HG02938 (cell line): Measurements from ENCODE around the gene C6orf136.

ENCODE experiments used
- ATAC-seq: cut with Tn5 transposase; IDR thresholded peaks from one replicate; pipeline ENCODE4 v1.9.1; 2021; ENCODE audit warnings: mild to moderate bottlenecking, moderate library complexity; ENCODE audit not compliant: unreplicated experiment

The C6orf136 gene

DNA sequence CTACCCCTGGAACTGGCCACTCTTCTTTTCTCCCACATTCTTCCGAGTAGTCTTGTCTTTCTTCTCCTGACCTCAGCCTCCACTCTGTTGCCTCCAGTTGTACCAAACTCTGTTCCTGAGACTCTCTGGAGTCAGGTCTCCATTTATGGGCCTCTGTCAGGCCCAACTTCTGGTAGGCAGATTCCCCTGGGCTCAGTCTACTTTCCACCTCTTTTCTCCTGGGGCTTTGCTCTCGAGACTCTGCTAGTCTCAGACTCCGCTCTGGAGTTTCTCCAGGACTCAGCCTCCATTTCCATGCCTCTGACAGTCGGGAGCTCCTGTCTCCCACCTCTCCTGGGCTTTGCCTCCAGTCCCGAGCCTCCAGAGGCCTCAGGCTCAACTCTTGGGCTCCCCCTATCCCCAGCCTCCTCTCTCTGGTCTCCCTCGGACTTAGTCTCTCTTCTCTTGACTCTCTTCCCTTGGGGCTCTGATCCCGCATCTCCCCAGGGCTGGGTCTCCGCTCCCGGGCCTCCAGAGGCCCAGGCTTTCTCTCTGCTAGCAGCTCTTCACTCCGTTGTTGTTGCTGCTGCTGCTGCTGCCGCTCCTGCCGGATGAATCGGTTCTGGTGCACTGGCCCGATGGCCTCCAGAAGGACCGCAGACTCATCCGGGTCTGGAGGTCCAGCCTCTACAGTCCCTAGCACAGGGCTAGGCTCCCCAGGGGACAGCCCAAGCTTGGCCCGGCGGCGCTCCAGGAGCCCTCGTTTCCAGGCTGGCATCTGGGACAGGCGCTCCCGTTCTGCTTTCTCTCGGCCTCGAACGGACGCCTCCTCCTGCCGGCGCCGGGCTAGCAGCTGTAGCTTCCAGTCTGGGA lies 38.5 kb downstream of the C6orf136 start:
- no peak for ATAC-seq

DNA sequence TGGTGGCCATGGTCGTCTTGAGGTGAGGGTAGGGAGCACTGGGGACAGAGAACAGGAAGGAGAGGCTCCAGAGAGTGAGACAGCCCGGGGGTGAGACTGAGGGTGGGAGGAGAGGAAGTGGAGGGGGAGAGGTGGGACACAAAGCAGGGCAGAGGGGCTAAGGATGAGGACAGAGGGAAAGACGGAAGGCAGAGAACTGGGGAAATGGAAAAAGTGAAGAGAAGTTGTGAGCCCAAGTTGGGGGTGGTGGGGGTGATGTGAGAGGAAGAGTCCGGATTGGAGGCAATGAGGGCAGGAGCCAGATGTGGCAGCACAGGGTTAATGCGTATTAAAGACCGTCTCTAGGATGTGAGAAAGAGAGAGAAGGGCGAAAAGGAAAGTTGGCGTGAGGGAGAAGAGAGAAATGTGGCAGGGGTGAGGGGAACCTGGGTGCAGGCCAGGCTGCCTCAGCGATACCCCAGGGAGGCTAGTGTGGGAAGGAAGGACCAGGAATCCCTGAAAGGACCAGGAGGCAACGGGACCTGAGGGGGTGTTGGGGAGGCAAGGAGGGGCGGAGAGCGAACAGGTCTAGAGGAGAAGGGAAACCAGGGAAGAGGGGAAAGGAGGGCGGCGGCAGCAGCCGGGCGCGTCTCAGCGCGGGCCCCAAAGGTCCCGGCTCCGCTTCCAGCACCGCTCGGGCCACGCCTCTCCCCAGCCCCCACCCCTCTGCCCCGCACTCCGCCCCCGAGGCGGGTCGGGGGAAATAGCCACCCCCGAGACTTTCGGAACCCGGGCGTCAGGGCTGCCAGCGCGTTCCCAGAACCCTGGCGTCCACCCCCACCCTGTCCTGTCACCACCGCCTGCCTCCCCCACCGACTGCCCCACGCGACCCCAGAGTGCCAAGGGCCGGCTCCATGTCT lies 39.3 kb downstream of the C6orf136 start, which contains the start of gene PPP1R18:
PPP1R18 (minus strand) TSS at position 637 of the 899 bp plus-strand sequence; CDS start at position 10, 627 bp downstream.
- ATAC-seq: no peak

DNA sequence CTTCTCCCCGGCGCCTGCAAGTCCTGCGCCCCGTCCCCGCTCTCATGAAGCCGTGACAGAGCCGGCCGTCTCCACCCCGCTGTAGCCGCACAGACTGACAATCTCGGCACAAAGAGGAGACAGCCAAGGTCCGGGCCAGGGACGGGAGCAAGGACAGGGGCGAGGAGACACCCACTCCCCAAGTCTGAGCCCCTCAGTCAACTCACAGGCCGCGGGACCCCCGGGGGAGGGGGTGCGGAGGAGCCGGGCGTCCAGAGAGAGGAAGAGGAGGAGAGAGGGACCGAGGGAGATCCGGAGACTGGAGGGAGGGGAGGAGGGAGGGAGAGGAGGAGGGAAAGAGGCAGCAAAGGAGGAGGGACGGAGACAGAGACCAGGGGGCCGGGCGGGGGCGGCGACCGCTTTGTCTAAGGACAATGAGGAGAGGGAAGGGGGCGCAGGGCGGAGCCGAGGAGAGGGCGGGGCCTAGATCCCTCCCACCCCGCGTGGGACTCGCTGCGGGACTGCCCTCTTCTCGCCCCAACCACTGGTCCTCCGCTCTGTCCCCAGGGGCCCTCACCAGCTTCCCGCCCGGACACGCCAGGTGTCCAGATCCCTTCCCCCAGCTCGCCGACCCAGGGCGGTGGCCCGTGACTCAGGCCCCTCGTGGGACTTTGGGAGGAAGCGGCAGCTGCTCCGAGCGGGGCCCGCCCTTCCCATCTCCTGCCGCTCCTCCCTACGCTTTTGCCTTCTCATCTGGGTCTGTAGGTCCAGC lies 40.1 kb downstream of the C6orf136 start:
- peak; percentile 41 for ATAC-seq

- ATAC-seq: no peak
Observed at GRCh38 chr6:30687659-30688431, 40.9 kb downstream of the C6orf136 start.

DNA sequence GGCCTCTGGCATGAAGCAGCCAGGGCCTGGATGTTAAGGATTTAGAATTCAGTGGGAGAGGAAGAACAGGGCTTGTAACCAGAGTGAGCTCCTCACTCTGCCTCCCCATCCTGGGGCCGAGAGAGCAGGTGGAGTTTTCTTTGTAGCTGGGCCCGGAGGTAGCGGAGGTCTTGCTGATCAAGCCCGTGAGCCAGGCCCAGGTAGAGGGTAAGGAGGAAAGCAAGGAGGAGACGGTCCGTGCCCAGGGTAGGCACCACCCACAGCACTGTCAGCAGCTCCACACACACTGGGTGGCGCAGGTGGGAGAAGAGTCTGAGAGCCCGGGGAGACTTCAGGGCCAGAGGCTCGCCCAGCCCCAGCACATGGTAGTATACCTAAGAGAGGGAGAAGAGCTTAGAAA lies 41.6 kb downstream of the C6orf136 start:
- ATAC-seq: no peak

DNA sequence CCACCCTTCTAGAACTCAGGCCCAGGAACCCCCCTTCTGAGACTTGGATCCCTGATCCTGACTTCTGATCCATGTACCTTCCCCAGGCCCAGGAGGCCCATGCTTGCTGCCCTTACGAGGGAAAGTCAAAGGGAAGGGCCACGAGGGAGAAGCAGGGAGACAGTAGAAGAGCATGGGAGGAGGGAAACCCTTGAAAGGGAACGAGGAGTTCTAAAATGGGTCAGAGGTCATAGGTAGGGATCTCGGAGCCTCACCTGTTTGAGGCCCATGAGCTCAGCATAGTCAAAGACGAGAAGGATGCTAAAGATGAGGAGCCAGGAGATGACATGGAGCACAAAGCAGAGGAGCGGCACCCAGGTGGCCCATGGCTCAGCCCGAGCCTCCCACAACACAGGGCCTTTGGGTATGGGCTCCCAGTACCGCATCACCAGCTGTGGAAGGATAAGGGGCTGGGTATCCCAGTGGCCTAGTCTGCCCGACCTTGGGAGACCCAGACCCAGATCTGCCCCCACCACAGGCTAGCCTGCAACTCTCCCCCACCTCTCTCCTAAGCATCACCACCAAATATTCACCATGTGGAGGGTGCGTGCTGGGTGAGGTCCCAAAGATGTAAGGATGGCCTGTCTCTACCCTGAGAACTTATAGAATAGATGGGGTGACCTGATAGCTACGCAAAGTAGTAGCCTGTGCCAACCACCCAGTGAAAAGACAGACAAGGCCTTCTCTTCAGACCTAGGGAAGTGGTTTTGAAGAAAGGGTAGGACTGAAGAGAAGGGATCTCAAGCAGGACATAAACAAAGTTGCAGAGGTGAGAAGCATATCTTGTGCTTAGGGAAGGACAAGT lies 42.3 kb downstream of the C6orf136 start:
- no peak for ATAC-seq

- no peak for ATAC-seq
Observed at GRCh38 chr6:30689985-30690384, 43.1 kb downstream of the C6orf136 start.

DNA sequence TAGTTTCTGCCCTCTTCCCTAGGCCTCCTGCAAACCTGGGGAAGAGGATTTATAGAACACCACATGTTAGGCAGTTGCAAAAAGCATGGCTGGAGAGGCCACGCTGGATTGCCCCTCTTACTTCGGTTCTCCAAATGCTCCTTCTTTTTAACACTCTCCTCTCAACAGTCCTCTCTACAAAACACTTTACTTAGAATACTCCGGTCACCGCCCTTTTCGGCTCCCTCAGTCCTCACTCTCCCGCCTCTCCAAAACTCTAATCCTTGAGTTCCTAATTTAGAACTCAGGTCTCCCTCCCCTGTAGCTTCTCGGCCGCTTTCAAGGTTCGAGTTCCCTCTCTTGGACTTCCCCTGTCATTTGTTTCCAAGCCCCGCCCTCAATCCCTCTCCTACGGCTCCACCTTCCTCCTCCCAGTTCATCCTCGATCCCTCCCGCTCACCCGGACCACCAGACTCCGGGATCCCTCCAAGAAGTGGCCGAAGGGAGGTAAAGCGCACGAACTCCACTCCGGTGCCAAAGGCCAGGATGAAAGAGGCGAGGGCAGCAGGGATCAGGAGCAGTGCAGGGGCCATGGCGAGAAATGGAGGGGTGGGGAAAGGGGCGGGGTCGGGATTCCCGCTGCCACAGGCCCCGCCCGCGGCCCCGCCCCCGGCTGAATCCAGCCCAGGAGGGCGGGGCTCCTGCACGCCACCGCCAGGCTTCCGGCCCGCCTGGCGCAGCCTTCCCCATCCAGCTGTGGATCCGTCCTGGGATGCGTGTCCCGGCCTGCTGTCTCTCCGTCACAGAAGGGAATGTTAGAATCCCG lies 43.7 kb downstream of the C6orf136 start, which contains the start of gene NRM:
NRM (minus strand) TSS at position 582 of the 805 bp plus-strand sequence; CDS start at position 572, 10 bp downstream.
- no peak for ATAC-seq

DNA sequence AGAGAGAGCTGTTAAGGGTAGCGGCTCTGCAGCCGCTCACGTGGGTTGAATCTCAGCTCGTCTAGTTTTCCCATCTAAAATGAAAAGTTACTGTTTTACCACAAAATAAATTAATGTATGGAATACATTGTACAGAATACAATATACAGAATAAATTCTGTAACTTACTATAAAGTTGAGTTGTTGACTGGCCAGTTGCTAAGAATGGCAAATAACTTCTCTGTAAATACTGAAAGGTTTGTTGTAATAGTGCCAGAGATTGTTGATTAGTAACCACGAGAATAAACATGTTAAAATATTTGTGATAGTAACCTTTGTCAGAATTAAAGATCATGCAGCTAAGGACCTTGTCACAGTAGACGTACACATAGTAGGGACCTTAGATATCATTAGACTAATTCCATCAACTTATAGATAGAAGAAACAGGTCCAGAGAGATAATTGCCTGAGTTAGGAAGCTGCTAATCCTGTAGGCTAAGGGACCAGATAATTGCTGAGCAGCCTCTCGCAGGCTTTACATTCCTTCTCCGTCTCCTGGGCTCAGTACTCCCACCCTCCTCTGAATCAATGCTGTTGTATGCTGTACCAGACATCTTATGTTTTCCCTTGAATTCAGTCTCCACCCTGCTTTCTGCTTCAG lies 44.4 kb downstream of the C6orf136 start:
- ATAC-seq: no peak

GRCh38 chr6:30696432-30696831 lies 49.5 kb downstream of the C6orf136 start:
- ATAC-seq: no peak

DNA sequence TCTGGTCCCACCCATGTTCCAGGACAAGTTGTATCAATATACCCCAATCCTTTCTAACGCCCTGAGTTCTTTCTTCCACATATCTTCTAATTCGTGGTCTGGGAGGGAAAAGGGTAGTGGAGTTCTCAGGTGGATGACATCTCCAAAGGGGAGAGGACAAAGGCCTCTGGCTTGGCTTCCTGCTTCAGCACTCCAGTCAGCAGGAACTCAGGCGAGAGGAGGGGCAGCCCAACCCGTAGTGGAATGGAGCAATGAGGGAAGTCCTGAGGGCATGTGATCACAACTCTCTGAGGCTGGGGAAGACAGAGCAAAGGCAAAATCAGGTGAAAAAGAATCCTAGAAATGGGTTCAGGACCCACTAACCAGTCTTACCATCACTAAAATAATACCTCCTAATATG lies 53.4 kb downstream of the C6orf136 start:
- no peak for ATAC-seq
